Stimulated activated memory B cell treated with anti-CD40 and anti-IgM and Interleukin-4, amounts not matched to agents 10 μg/mL and 1 μg/mL and 100 μg/mL, for 72 hours (primary cell): Measurements from ENCODE around the gene WNT3A.
"Not testable (repeated sequence)": the region's sequence is repeated elsewhere in the genome, so short reads cannot be mapped to it uniquely, and the experiment has no call there.

ENCODE experiments used
- ATAC-seq: fragments of 150-1000 bp; cut with Tn5 transposase; 2 replicates; pipeline ENCODE4 v1.10.0; 2021
- H3K27ac Mint-ChIP-seq: one replicate; pipeline ENCODE4 v1.8.0; 2022; ENCODE audit warnings: mild to moderate bottlenecking, mixed read lengths
- H3K27me3 Mint-ChIP-seq: one replicate; pipeline ENCODE4 v1.8.0; 2022; ENCODE audit warnings: mixed read lengths
- H3K36me3 Mint-ChIP-seq: one replicate; pipeline ENCODE4 v1.8.0; 2022; ENCODE audit warnings: mixed read lengths
- H3K4me1 Mint-ChIP-seq: one replicate; pipeline ENCODE4 v1.8.0; 2022; ENCODE audit warnings: mixed read lengths
- H3K4me3 Mint-ChIP-seq: one replicate; pipeline ENCODE4 v1.8.0; 2022; ENCODE audit warnings: mild to moderate bottlenecking, moderate library complexity, mixed read lengths
- H3K9me3 Mint-ChIP-seq: one replicate; pipeline ENCODE4 v1.8.0; 2022; ENCODE audit warnings: mixed read lengths

WNT3A gene

GRCh38 chr1:228015276-228016180, 8.7 kb downstream of the WNT3A start:
- peaks cover 22% of the 10 kb centered on the region for H3K27me3 Mint-ChIP-seq
- H3K4me3 Mint-ChIP-seq = no peak overlapping the region

DNA sequence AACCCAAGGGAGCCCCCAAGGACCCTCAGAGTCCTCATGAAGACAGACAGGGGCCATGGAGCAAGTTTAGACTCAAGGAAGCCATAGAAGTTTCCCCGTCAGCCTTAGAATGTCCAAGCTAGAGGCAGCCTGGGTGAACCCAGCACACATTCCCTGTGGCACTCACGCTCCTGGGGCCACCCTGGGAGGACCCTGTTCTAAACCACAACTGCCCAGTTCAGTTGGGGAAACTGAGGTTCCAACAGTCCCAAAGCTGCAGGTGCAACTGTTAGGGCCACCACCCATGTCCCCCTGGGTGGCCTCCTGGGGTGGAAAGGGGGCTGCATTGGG, 9.3 kb downstream of the WNT3A start:
- Mint-ChIP-seq H3K4me1 (no peaks in the 10 kb centered on the region), H3K27ac (no peak overlapping the region), H3K4me3 (no peak overlapping the region), H3K36me3 (no peaks in the 10 kb centered on the region), H3K9me3 (no peaks in the 10 kb centered on the region), H3K27me3 (peaks cover 16% of the 10 kb centered on the region)
- no peak for ATAC-seq

More at GRCh38 chr1:228015276-228016180, 8.7 kb downstream of the WNT3A start:
- ATAC-seq = no peak
- H3K27ac Mint-ChIP-seq = no peak overlapping the region
- no peaks in the 10 kb centered on the region for H3K36me3 Mint-ChIP-seq
- peaks cover 4% of the 10 kb centered on the region for H3K4me1 Mint-ChIP-seq
- no peaks in the 10 kb centered on the region for H3K9me3 Mint-ChIP-seq

GRCh38 chr1:228016653-228017355, 10.0 kb downstream of the WNT3A start:
- H3K27ac Mint-ChIP-seq = no peak overlapping the region
- H3K4me1 Mint-ChIP-seq = no peaks in the 10 kb centered on the region
- ATAC-seq = no peak

DNA sequence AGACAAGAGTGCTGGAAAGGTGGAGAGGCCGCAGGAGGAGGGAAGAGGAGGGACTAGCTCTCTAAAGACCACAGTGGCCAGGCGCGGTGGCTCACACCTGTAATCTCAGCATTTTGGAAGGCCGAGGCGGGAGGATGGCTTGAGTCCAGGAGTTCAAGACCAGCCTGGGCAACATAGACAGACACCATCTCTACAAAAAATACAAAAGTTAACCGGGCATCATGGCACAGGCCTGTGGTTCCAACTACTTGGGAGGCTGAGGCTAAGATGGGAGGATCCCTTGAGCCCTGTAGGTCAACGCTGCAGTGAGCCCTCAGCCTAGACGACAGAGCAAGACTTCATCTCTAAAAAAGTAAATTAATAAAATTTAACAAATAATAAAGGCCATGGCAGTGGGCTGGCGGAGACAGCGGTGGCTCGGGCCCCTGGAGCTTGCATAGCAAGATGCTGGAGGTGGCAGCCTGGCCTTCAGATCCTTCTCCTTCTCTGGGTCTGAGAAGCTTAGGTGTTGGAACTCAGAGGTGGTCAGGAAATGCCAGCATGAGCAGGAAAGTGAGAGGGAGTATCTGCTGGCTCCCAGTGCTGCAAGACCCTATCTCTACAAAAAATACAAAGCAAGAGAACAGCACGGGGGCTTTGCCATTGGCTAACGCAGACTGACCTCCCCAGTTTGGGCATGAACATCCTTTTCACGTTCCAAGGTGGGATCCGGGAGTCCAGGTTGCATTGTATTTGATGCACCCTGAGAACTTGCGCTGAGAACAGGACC, 10.7 kb downstream of the WNT3A start:
- Mint-ChIP-seq H3K4me1 (no peaks in the 10 kb centered on the region), H3K9me3 (no peaks in the 10 kb centered on the region), H3K27me3 (peaks cover 9% of the 10 kb centered on the region), H3K36me3 (no peaks in the 10 kb centered on the region), H3K27ac (no peak overlapping the region), H3K4me3 (no peak overlapping the region)
- no peak for ATAC-seq

More at GRCh38 chr1:228016653-228017355, 10.0 kb downstream of the WNT3A start:
- Mint-ChIP-seq H3K36me3 (no peaks in the 10 kb centered on the region), H3K4me3 (no peak overlapping the region), H3K9me3 (no peaks in the 10 kb centered on the region), H3K27me3 (peaks cover 9% of the 10 kb centered on the region)

DNA sequence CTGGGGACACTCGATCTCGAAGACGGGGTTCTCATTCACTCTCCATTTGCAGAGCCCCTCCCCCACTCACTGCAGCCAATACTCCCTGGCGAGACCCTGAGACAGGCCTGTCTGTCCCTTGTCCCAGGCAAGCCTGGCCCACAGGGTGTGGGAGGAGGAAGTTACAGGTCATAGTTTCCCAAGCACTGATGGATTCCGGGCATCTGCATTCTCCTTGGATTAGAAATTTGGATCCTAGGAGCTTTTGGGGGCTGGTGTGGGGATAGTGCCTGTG, 11.3 kb downstream of the WNT3A start:
- Mint-ChIP-seq H3K27ac (no peak overlapping the region), H3K9me3 (no peaks in the 10 kb centered on the region), H3K4me1 (no peaks in the 10 kb centered on the region), H3K36me3 (no peaks in the 10 kb centered on the region), H3K27me3 (peaks cover 6% of the 10 kb centered on the region), H3K4me3 (no peak overlapping the region)
- no peak for ATAC-seq

- Mint-ChIP-seq H3K27me3 (no peaks in the 10 kb centered on the region), H3K27ac (no peak overlapping the region), H3K9me3 (peaks cover 2% of the 10 kb centered on the region), H3K4me1 (no peaks in the 10 kb centered on the region), H3K36me3 (no peaks in the 10 kb centered on the region), H3K4me3 (no peak overlapping the region)
- ATAC-seq = no peak
Measured at GRCh38 chr1:228018961-228019721, 12.3 kb downstream of the WNT3A start.

- not testable (repeated sequence) for H3K36me3 Mint-ChIP-seq, H3K9me3 Mint-ChIP-seq, H3K27ac Mint-ChIP-seq, H3K4me1 Mint-ChIP-seq, H3K27me3 Mint-ChIP-seq, ATAC-seq, H3K4me3 Mint-ChIP-seq
Measured at GRCh38 chr1:228019722-228020083, 12.9 kb downstream of the WNT3A start.

GRCh38 chr1:228020686-228021354, 14.0 kb downstream of the WNT3A start:
- H3K9me3 Mint-ChIP-seq = peaks cover 2% of the 10 kb centered on the region
- H3K27me3 Mint-ChIP-seq = no peaks in the 10 kb centered on the region
- no peak overlapping the region for H3K4me3 Mint-ChIP-seq
- H3K36me3 Mint-ChIP-seq = no peaks in the 10 kb centered on the region
- H3K4me1 Mint-ChIP-seq = no peaks in the 10 kb centered on the region
- H3K27ac Mint-ChIP-seq = no peak overlapping the region
- no peak for ATAC-seq

DNA sequence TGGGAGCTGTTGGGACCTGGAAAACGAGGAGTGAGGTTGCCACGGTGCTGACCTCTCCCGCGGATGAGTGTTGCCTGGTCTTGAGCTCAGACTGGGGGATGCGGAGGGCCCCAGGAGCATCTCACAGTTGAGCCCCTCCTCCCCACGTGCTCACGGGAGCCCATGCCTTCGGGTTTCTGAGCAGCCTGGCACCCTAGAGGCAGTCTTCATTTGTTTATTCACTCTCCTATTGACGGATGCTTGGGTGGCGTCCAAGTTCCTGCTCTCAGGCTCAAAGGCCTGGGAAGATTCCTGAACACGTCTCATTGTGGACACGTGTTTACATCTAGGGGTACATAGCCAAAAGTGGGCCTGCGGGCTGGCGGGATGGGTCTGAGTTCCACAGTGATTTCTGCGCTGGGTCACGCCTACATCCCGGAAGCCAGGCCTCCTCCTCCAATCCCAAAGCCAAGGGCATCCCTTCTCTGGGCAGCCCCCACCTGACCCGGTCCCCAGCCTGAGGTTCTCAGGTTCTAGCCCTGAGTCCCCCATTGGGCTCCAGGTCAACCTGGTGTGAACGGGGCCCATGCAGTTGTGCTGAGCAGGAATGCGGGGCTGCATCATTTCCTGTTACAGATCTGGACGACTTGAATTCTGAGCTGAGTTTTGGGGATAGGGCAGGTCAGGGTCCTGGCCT, 14.7 kb downstream of the WNT3A start:
- Mint-ChIP-seq H3K27me3 (no peaks in the 10 kb centered on the region), H3K4me1 (no peaks in the 10 kb centered on the region), H3K9me3 (peaks cover 2% of the 10 kb centered on the region), H3K4me3 (no peak overlapping the region), H3K27ac (no peak overlapping the region), H3K36me3 (no peaks in the 10 kb centered on the region)
- ATAC-seq = no peak

- Mint-ChIP-seq H3K9me3 (peaks cover 2% of the 10 kb centered on the region), H3K27ac (no peak overlapping the region), H3K27me3 (no peaks in the 10 kb centered on the region), H3K4me3 (no peak overlapping the region), H3K36me3 (no peaks in the 10 kb centered on the region), H3K4me1 (no peaks in the 10 kb centered on the region)
- no peak for ATAC-seq
Measured at GRCh38 chr1:228022571-228023293, 15.9 kb downstream of the WNT3A start.

- H3K9me3 Mint-ChIP-seq = peaks cover 2% of the 10 kb centered on the region
- no peak overlapping the region for H3K4me3 Mint-ChIP-seq
- no peaks in the 10 kb centered on the region for H3K4me1 Mint-ChIP-seq
- no peaks in the 10 kb centered on the region for H3K36me3 Mint-ChIP-seq
- no peaks in the 10 kb centered on the region for H3K27me3 Mint-ChIP-seq
- H3K27ac Mint-ChIP-seq = no peak overlapping the region
- no peak for ATAC-seq
Measured at GRCh38 chr1:228023294-228023639, 16.5 kb downstream of the WNT3A start.

GRCh38 chr1:228029281-228029680, 22.5 kb downstream of the WNT3A start:
- Mint-ChIP-seq H3K4me1 (no peaks in the 10 kb centered on the region), H3K27ac (no peak overlapping the region), H3K4me3 (no peak overlapping the region), H3K9me3 (peaks cover 3% of the 10 kb centered on the region), H3K27me3 (peaks cover 38% of the 10 kb centered on the region), H3K36me3 (peaks cover 6% of the 10 kb centered on the region)
- no peak for ATAC-seq

GRCh38 chr1:228030451-228031201, 23.8 kb downstream of the WNT3A start:
- H3K9me3 Mint-ChIP-seq = peaks cover 3% of the 10 kb centered on the region
- no peak for ATAC-seq
- peaks cover 6% of the 10 kb centered on the region for H3K36me3 Mint-ChIP-seq
- no peak overlapping the region for H3K4me3 Mint-ChIP-seq
- H3K4me1 Mint-ChIP-seq = no peaks in the 10 kb centered on the region
- no peak overlapping the region for H3K27ac Mint-ChIP-seq
- H3K27me3 Mint-ChIP-seq = peaks cover 52% of the 10 kb centered on the region
